Measurements from ENCODE around the gene NCDN. TPM values are rescaled to one million over a fixed set of nuclear protein-coding genes. Genes with fewer than 3 reads are reported as not detected.
"Not testable (repeated sequence)": the region's sequence is repeated elsewhere in the genome, so short reads cannot be mapped to it uniquely, and the experiment has no call there.

The NCDN gene
- total RNA-seq, 2 donors from 2014 or later = 21.0 to 39.0 TPM

- Histone ChIP-seq H3K36me3 (no peaks in the 10 kb centered on the region), H3K4me1 (ENCODE audit: control insufficient read depth in 1 of 2, low read depth in 2 of 2) (peaks cover 0 to 20% of the 10 kb centered on the region in 2 donors), H3K27ac (no peak overlapping the region), H3K9me3 (no peaks in the 10 kb centered on the region), H3K27me3 (replicated peaks; ENCODE audit: insufficient read depth) (peaks cover 5% of the 10 kb centered on the region), H3K4me3 (no peak overlapping the region)
- no peak for TF ChIP-seq CTCF (IDR thresholded peaks at IDR 0.05)
- DNase-seq (ENCODE audit: low spot score) (no peak), ATAC-seq (ENCODE audit: insufficient number of reproducible peaks, low FRiP score, low read depth) (no peak)
Observed at GRCh38 chr1:35580949-35581388, 23.4 kb downstream of the NCDN start.

GRCh38 chr1:35581621-35582020, 24.0 kb downstream of the NCDN start:
- ATAC-seq (ENCODE audit: insufficient number of reproducible peaks, low FRiP score, low read depth); H3K36me3 ChIP-seq; H3K4me3 ChIP-seq; H3K27me3 ChIP-seq (replicated peaks; ENCODE audit: insufficient read depth); DNase-seq (ENCODE audit: low spot score); H3K9me3 ChIP-seq; H3K27ac ChIP-seq: not testable (repeated sequence)
- peaks cover 0 to 20% of the 10 kb centered on the region in 2 donors for H3K4me1 ChIP-seq (ENCODE audit: control insufficient read depth in 1 of 2, low read depth in 2 of 2)

- DNase-seq (ENCODE audit: low spot score) = no peak
- ATAC-seq (ENCODE audit: insufficient number of reproducible peaks, low FRiP score, low read depth) = no peak
- no peaks in the 10 kb centered on the region for H3K9me3 ChIP-seq
Observed at GRCh38 chr1:35585281-35585680, 27.7 kb downstream of the NCDN start.

GRCh38 chr1:35585805-35586204, 28.2 kb downstream of the NCDN start:
- not testable (repeated sequence) for DNase-seq (ENCODE audit: low spot score); H3K27ac ChIP-seq; H3K27me3 ChIP-seq (replicated peaks; ENCODE audit: insufficient read depth); H3K9me3 ChIP-seq; ATAC-seq (ENCODE audit: insufficient number of reproducible peaks, low FRiP score, low read depth); H3K36me3 ChIP-seq; H3K4me1 ChIP-seq (ENCODE audit: control insufficient read depth in 1 of 2, low read depth in 2 of 2); H3K4me3 ChIP-seq

More at GRCh38 chr1:35585281-35585680, 27.7 kb downstream of the NCDN start:
- H3K4me3 ChIP-seq = no peak overlapping the region
- H3K4me1 ChIP-seq (ENCODE audit: control insufficient read depth in 1 of 2, low read depth in 2 of 2) = no peaks in the 10 kb centered on the region
- H3K27ac ChIP-seq = no peak overlapping the region
- no peaks in the 10 kb centered on the region for H3K36me3 ChIP-seq
- H3K27me3 ChIP-seq (replicated peaks; ENCODE audit: insufficient read depth) = no peaks in the 10 kb centered on the region
- no peak for TF ChIP-seq CTCF (IDR thresholded peaks at IDR 0.05)

GRCh38 chr1:35586808-35587207, 29.2 kb downstream of the NCDN start:
- H3K4me1 ChIP-seq (ENCODE audit: control insufficient read depth in 1 of 2, low read depth in 2 of 2) = no peaks in the 10 kb centered on the region
- no peak overlapping the region for H3K27ac ChIP-seq
- ATAC-seq (ENCODE audit: insufficient number of reproducible peaks, low FRiP score, low read depth) = no peak
- H3K9me3 ChIP-seq = no peaks in the 10 kb centered on the region
- no peak for DNase-seq (ENCODE audit: low spot score)
- no peak overlapping the region for H3K4me3 ChIP-seq
- TF ChIP-seq CTCF (IDR thresholded peaks at IDR 0.05) = no peak
- H3K36me3 ChIP-seq = no peaks in the 10 kb centered on the region
- H3K27me3 ChIP-seq (replicated peaks; ENCODE audit: insufficient read depth) = no peaks in the 10 kb centered on the region

- no peak for ATAC-seq (ENCODE audit: insufficient number of reproducible peaks, low FRiP score, low read depth)
- no peaks in the 10 kb centered on the region for H3K9me3 ChIP-seq
- DNase-seq (ENCODE audit: low spot score) = no peak
- no peaks in the 10 kb centered on the region for H3K27me3 ChIP-seq (replicated peaks; ENCODE audit: insufficient read depth)
- H3K36me3 ChIP-seq = no peaks in the 10 kb centered on the region
- no peaks in the 10 kb centered on the region for H3K4me1 ChIP-seq (ENCODE audit: control insufficient read depth in 1 of 2, low read depth in 2 of 2)
- no peak overlapping the region for H3K4me3 ChIP-seq
- no peak overlapping the region for H3K27ac ChIP-seq
- no peak for TF ChIP-seq CTCF (IDR thresholded peaks at IDR 0.05)
Observed at GRCh38 chr1:35587736-35588135, 30.1 kb downstream of the NCDN start.
